Loucy (cell line): ENCODE data around the gene LGALS3BP.

Experiments
- H2AFZ ChIP-seq: fragments of 200-600 bp; sonication (generic); 2 replicates; pipeline ENCODE4 v1.6.0; 2016; ENCODE audit warnings: antibody characterized with exemption, mild to moderate bottlenecking, low read length, moderate library complexity
- H3F3A ChIP-seq: fragments of 200-600 bp; 2 replicates; pipeline ENCODE4 v1.6.0; 2016; ENCODE audit warnings: antibody characterized with exemption, low read depth, mild to moderate bottlenecking
- H3K27me3 ChIP-seq: fragments of 200-600 bp; sonication (generic); 2 replicates; pipeline ENCODE4 v1.6.1; 2014; ENCODE audit warnings: low read length, mild to moderate bottlenecking; ENCODE audit not compliant: insufficient read depth, poor library complexity, severe bottlenecking
- H3K36me3 ChIP-seq: fragments of 200-600 bp; sonication (generic); 2 replicates; pipeline ENCODE4 v1.6.1; 2016; ENCODE audit warnings: low read length; ENCODE audit not compliant: insufficient read depth
- H3K4me1 ChIP-seq: fragments of 200-600 bp; sonication (generic); 2 replicates; pipeline ENCODE4 v1.5.1; 2014; ENCODE audit warnings: low read length, mild to moderate bottlenecking; ENCODE audit not compliant: insufficient read depth, poor library complexity, severe bottlenecking
- H3K4me2 ChIP-seq: fragments of 200-600 bp; sonication (generic); 2 replicates; pipeline ENCODE4 v1.6.0; 2014; ENCODE audit warnings: antibody characterized with exemption, low read length, low read depth, mild to moderate bottlenecking; ENCODE audit not compliant: poor library complexity, severe bottlenecking
- H3K4me3 ChIP-seq: fragments of 200-600 bp; sonication (generic); 2 replicates; pipeline ENCODE4 v1.5.1; 2014; ENCODE audit warnings: low read length, mild to moderate bottlenecking, mixed read lengths; ENCODE audit not compliant: poor library complexity, severe bottlenecking
- H3K79me2 ChIP-seq: fragments of 200-600 bp; sonication (generic); 2 replicates; pipeline ENCODE4 v1.6.1; 2014; ENCODE audit warnings: low read length; ENCODE audit not compliant: insufficient read depth
- H3K9ac ChIP-seq: fragments of 200-600 bp; sonication (generic); 2 replicates; pipeline ENCODE4 v1.6.0; 2014; ENCODE audit warnings: mild to moderate bottlenecking, low read depth, low read length, moderate library complexity; ENCODE audit not compliant: poor library complexity, severe bottlenecking
- H3K9me2 ChIP-seq: fragments of 200-600 bp; sonication (generic); replicated peaks from 2 replicates; pipeline ENCODE4 v1.6.1; 2016; ENCODE audit warnings: low read depth, low read length, mixed read lengths
- H3K9me3 ChIP-seq: fragments of 200-600 bp; sonication (generic); 2 replicates; pipeline ENCODE4 v1.6.1; 2014; ENCODE audit warnings: mild to moderate bottlenecking, antibody characterized with exemption, low read length, low read depth; ENCODE audit not compliant: insufficient read depth
- H4K20me1 ChIP-seq: fragments of 200-600 bp; sonication (generic); 2 replicates; pipeline ENCODE4 v1.6.0; 2014; ENCODE audit warnings: antibody characterized with exemption, low read length, mild to moderate bottlenecking; ENCODE audit not compliant: insufficient read depth, poor library complexity, severe bottlenecking
- EZH2phosphoT487 ChIP-seq: fragments of 200-600 bp; IDR thresholded peaks from 2 replicates; pipeline ENCODE4 v1.6.1; 2018; ENCODE audit warnings: antibody characterized with exemption, mild to moderate bottlenecking, moderate library complexity, borderline replicate concordance
- TF ChIP-seq, protein P1 (sequence below): fragments of 200-600 bp; sonication (generic); conservative IDR thresholded peaks from 2 replicates; pipeline ENCODE4 v1.5.1; 2014; ENCODE audit warnings: mild to moderate bottlenecking, antibody characterized with exemption, low read length

The LGALS3BP gene

DNA sequence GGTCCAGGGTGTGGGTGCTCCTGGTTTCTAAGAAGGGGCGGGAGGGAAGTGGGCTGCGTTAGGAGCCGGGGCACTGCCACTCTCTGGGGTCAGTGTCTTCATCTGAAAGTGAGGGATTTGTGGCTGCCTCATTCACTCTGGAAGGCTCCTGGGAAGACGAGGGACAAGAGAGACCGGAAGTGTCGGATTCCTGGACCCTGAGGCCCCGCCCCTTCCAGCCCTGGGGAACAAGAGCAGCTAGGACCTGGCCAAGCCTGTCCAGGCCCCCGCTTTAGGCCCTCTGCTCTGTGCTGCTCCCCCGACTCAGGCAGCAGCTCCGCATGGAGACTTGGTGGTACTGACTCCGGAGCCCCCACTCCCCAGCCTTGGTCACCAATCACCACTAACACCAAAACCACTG is 6.5 kb downstream of the LGALS3BP start:
- TF ChIP-seq EZH2phosphoT487, result no peak
- TF ChIP-seq, protein P1, sequence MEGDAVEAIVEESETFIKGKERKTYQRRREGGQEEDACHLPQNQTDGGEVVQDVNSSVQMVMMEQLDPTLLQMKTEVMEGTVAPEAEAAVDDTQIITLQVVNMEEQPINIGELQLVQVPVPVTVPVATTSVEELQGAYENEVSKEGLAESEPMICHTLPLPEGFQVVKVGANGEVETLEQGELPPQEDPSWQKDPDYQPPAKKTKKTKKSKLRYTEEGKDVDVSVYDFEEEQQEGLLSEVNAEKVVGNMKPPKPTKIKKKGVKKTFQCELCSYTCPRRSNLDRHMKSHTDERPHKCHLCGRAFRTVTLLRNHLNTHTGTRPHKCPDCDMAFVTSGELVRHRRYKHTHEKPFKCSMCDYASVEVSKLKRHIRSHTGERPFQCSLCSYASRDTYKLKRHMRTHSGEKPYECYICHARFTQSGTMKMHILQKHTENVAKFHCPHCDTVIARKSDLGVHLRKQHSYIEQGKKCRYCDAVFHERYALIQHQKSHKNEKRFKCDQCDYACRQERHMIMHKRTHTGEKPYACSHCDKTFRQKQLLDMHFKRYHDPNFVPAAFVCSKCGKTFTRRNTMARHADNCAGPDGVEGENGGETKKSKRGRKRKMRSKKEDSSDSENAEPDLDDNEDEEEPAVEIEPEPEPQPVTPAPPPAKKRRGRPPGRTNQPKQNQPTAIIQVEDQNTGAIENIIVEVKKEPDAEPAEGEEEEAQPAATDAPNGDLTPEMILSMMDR, result no peak
- H2AFZ ChIP-seq, result no peak overlapping the region
- no peak overlapping the region for H3K9ac ChIP-seq
- H3F3A ChIP-seq, result no peaks in the 10 kb centered on the region
- no peaks in the 10 kb centered on the region for H4K20me1 ChIP-seq
- H3K27me3 ChIP-seq, result no peaks in the 10 kb centered on the region
- H3K9me3 ChIP-seq, result no peaks in the 10 kb centered on the region
- no peaks in the 10 kb centered on the region for H3K4me1 ChIP-seq
- H3K4me3 ChIP-seq, result no peak overlapping the region
- no peaks in the 10 kb centered on the region for H3K36me3 ChIP-seq
- no peaks in the 10 kb centered on the region for H3K79me2 ChIP-seq
- no peaks in the 10 kb centered on the region for H3K9me2 ChIP-seq
- H3K4me2 ChIP-seq, result no peak overlapping the region

DNA sequence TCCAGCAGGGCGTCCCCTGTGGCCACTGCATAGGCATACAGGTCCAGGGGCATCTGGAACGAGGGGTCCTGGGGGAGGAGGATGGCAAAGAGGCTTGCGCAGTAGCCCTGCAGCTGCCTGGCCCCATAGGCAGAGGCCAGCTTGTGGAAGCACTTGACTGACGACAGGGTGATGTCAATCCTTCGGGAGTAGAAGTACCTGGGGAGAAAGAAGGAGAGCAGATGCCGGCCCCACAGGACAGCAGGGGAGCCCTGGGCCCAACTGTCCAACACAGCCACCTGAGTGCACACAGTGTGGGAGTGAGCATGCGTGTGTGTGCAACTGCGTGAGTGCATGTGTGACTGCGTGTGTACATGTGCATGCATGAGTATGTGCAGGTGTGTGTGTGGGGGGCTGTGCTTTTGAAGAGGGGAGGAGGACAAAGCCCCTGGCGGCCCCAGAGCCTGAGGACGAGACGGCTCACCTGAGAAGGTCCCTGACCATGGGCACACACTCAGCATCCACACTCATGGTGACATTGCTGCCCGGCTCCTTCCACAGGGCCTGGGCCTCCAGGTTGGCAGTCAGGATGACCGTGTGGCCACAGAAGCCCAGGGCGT is 7.1 kb downstream of the LGALS3BP start:
- Histone ChIP-seq H3K9me2 (no peaks in the 10 kb centered on the region), H3F3A (no peaks in the 10 kb centered on the region), H3K4me1 (no peaks in the 10 kb centered on the region), H3K9ac (no peak overlapping the region), H3K27me3 (no peaks in the 10 kb centered on the region), H2AFZ (no peak overlapping the region), H3K4me2 (no peak overlapping the region), H3K9me3 (no peaks in the 10 kb centered on the region), H4K20me1 (no peaks in the 10 kb centered on the region), H3K36me3 (no peaks in the 10 kb centered on the region), H3K79me2 (no peaks in the 10 kb centered on the region), H3K4me3 (no peak overlapping the region)
- TF ChIP-seq, protein P1, result no peak
- TF ChIP-seq EZH2phosphoT487, result no peak

DNA sequence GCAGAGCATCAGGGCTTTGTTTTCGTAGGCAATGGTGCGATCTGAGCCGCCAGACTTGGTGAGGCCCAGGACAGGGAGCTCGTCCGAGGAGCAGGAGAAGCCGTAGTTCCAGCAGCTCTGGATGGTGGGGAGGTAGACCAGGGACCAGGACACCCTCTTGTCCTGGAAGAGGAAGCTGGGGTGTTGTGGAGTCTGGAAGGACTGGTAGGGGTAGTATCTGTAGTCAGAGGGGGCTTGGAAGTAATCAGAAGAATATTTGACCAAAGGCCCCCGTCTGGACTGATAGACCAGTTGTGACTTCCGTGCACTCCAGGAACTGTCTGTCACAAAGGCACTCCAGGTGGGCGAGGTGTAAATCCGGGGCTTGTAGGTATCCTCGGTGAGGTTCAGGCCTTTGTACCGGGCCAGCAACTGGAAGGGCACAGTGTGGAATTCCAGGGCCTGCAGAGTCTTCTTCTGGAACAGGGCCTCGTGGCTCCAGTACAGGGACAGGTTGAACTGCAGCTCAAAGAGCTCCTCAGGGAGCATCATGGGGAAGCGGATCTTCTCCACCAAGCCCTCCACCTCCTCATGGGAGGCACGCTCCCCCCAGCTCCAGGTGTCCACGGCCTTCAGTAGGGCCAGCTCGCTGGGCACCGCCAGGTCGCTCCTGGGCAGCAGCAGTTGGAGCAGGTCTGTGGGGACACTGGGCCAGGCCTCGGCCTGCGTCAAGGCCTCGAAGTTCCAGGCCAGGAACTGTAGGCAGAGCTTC is 7.8 kb downstream of the LGALS3BP start:
- H3K79me2 ChIP-seq, result no peaks in the 10 kb centered on the region
- no peak overlapping the region for H3K4me2 ChIP-seq
- TF ChIP-seq, protein P1, result no peak
- TF ChIP-seq EZH2phosphoT487, result no peak
- H3K9me2 ChIP-seq, result no peaks in the 10 kb centered on the region
- H3K4me1 ChIP-seq, result no peaks in the 10 kb centered on the region
- H3K27me3 ChIP-seq, result no peaks in the 10 kb centered on the region
- no peaks in the 10 kb centered on the region for H3K36me3 ChIP-seq
- no peaks in the 10 kb centered on the region for H3K9me3 ChIP-seq
- no peaks in the 10 kb centered on the region for H4K20me1 ChIP-seq
- no peaks in the 10 kb centered on the region for H3F3A ChIP-seq
- H3K9ac ChIP-seq, result no peak overlapping the region
- H3K4me3 ChIP-seq, result no peak overlapping the region
- H2AFZ ChIP-seq, result no peak overlapping the region
